ENCODE results near the gene CSNK2A2.

CSNK2A2 gene

GRCh38 chr16:58198022-58198683 is at the start of gene CSNK2A2:
CSNK2A2 (minus strand) TSS chr16:58198106; CDS start chr16:58197736, 370 bp downstream.
- H3K4me3 ChIP-seq (ENCODE audit: low read depth, low read length): peak within 1 kb of the TSS; percentile 78
- DNase-seq (ENCODE audit: low read depth, low spot score): peak; percentile 53
- TF ChIP-seq, protein P1, sequence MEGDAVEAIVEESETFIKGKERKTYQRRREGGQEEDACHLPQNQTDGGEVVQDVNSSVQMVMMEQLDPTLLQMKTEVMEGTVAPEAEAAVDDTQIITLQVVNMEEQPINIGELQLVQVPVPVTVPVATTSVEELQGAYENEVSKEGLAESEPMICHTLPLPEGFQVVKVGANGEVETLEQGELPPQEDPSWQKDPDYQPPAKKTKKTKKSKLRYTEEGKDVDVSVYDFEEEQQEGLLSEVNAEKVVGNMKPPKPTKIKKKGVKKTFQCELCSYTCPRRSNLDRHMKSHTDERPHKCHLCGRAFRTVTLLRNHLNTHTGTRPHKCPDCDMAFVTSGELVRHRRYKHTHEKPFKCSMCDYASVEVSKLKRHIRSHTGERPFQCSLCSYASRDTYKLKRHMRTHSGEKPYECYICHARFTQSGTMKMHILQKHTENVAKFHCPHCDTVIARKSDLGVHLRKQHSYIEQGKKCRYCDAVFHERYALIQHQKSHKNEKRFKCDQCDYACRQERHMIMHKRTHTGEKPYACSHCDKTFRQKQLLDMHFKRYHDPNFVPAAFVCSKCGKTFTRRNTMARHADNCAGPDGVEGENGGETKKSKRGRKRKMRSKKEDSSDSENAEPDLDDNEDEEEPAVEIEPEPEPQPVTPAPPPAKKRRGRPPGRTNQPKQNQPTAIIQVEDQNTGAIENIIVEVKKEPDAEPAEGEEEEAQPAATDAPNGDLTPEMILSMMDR (IDR thresholded peaks at IDR 0.05; ENCODE audit: low read depth, low read length): peak; percentile 28
- in situ Hi-C loops (cut with HindIII; ENCODE audit: low sequenced_read_pairs): no loop called here

GRCh38 chr16:58243528-58244004 is 45.7 kb upstream of the CSNK2A2 start:
- DNase-seq (ENCODE audit: low read depth, low spot score): no peak
- TF ChIP-seq, protein P1 (IDR thresholded peaks at IDR 0.05; ENCODE audit: low read depth, low read length): no peak
- in situ Hi-C loops (cut with HindIII; ENCODE audit: low sequenced_read_pairs): no loop called here
- no peak overlapping the region for H3K4me3 ChIP-seq (ENCODE audit: low read depth, low read length)

DNA sequence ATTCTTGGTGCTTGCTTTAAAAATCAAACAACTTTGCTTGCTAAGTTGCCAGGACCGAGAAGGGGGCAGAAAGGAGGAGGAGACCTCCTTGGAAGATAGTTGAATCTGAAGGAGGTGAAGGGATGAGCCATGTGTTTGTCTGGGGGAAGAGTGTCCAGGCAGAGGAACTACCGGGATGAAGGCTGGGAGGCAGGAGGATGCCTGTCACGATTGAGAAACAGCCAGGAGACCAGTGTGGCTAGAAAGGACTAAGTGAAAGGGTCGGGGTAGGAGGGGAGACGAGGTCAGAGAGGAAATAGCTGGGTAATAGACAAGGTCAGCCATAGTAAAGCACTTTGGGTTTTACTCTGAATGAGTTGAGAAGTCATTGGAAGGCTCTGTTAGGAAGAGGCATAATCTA is 38.9 kb upstream of the CSNK2A2 start:
- DNase-seq (ENCODE audit: low read depth, low spot score): no peak
- TF ChIP-seq, protein P1 (IDR thresholded peaks at IDR 0.05; ENCODE audit: low read depth, low read length): no peak
- in situ Hi-C loops (cut with HindIII; ENCODE audit: low sequenced_read_pairs): no loop called here
- no peak overlapping the region for H3K4me3 ChIP-seq (ENCODE audit: low read depth, low read length)

DNA sequence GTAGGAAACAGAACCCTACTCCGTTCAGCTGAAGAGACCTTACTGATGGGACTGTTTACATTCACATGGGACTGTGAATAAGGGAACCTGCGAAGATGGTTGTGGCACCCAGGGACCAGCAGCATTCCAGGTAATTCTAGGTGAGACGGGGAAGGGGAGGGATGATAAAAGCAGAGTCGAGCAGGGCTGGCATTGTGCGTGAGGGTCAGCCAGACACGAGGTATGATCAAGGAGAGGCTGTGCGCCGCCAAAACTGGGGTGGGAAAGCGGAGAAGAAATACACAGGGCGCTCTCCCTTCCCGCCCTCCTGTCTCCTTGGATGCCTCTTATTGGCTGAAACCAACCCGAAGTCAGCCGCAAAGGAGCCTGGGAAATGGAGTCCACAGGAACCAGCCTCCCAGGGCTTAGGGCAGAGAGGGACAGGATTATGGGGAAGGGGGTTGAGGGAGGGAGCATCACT is 38.4 kb upstream of the CSNK2A2 start:
- peak; percentile 39 for DNase-seq (ENCODE audit: low read depth, low spot score)
- H3K4me3 ChIP-seq (ENCODE audit: low read depth, low read length): peak overlapping the region; percentile 32
- in situ Hi-C loops (cut with HindIII; ENCODE audit: low sequenced_read_pairs): no loop called here
- TF ChIP-seq, protein P1 (IDR thresholded peaks at IDR 0.05; ENCODE audit: low read depth, low read length): no peak

- no peak for DNase-seq (ENCODE audit: low read depth, low spot score)
- H3K4me3 ChIP-seq (ENCODE audit: low read depth, low read length): no peak overlapping the region
- TF ChIP-seq, protein P1 (IDR thresholded peaks at IDR 0.05; ENCODE audit: low read depth, low read length): no peak
- in situ Hi-C loops (cut with HindIII; ENCODE audit: low sequenced_read_pairs): no loop called here
Observed at GRCh38 chr16:58235663-58236062, 37.8 kb upstream of the CSNK2A2 start.

- in situ Hi-C loops (cut with HindIII; ENCODE audit: low sequenced_read_pairs): no loop called here
Observed at GRCh38 chr16:58234831-58235595, 37.1 kb upstream of the CSNK2A2 start.

More at GRCh38 chr16:58234831-58235595, 37.1 kb upstream of the CSNK2A2 start:
- no peak overlapping the region for H3K4me3 ChIP-seq (ENCODE audit: low read depth, low read length)
- DNase-seq (ENCODE audit: low read depth, low spot score): no peak
- TF ChIP-seq, protein P1 (IDR thresholded peaks at IDR 0.05; ENCODE audit: low read depth, low read length): no peak
